GM19463 (cell line): Measurements from ENCODE around the gene NUDT13.
A peak's percentile ranks its signal among the peaks of the same experiment; 100 is the strongest.

Experiments
- ATAC-seq: cut with Tn5 transposase; IDR thresholded peaks from one replicate; pipeline ENCODE4 v1.9.1; 2021; ENCODE audit warnings: mild to moderate bottlenecking, moderate library complexity; ENCODE audit not compliant: unreplicated experiment

Gene NUDT13

GRCh38 chr10:73110345-73110849 is at the start of gene NUDT13:
TSS of gene NUDT13 (plus strand) at chr10:73110455. CDS start at chr10:73114366, 3,911 bp downstream.
- ATAC-seq, result peak; percentile 80

GRCh38 chr10:73060738-73061635 is 49.3 kb upstream of the NUDT13 start:
- no peak for ATAC-seq

- ATAC-seq, result no peak
Observed at GRCh38 chr10:73061743-73062142, 48.5 kb upstream of the NUDT13 start.

GRCh38 chr10:73065441-73065840 is 44.8 kb upstream of the NUDT13 start:
- ATAC-seq, result no peak

- ATAC-seq, result no peak
Observed at GRCh38 chr10:73073627-73074026, 36.6 kb upstream of the NUDT13 start.

- no peak for ATAC-seq
Observed at GRCh38 chr10:73075829-73076228, 34.4 kb upstream of the NUDT13 start.

- ATAC-seq, result no peak
Observed at GRCh38 chr10:73076360-73077183, 33.7 kb upstream of the NUDT13 start.

- peak; percentile 84 for ATAC-seq
Observed at GRCh38 chr10:73079779-73080541, 30.3 kb upstream of the NUDT13 start.

GRCh38 chr10:73083221-73083620 is 27.0 kb upstream of the NUDT13 start:
- no peak for ATAC-seq

- no peak for ATAC-seq
Observed at GRCh38 chr10:73084209-73084608, 26.0 kb upstream of the NUDT13 start.

- ATAC-seq, result no peak
Observed at GRCh38 chr10:73086816-73087215, 23.4 kb upstream of the NUDT13 start.

- ATAC-seq, result peak; percentile 62
Observed at GRCh38 chr10:73088304-73088703, 22.0 kb upstream of the NUDT13 start.

GRCh38 chr10:73092830-73093229 is 17.4 kb upstream of the NUDT13 start:
- ATAC-seq, result no peak

- ATAC-seq, result no peak
Observed at GRCh38 chr10:73093922-73094850, 16.1 kb upstream of the NUDT13 start.

GRCh38 chr10:73094986-73095480 is 15.2 kb upstream of the NUDT13 start:
- no peak for ATAC-seq

- no peak for ATAC-seq
Observed at GRCh38 chr10:73095481-73096021, 14.7 kb upstream of the NUDT13 start.

GRCh38 chr10:73096041-73096448 is 14.2 kb upstream of the NUDT13 start:
- ATAC-seq, result peak; percentile 29

- ATAC-seq, result peak; percentile 84
Observed at GRCh38 chr10:73096449-73097304, 13.6 kb upstream of the NUDT13 start, which contains the start of gene P4HA1. TSS of gene P4HA1 (minus strand) at chr10:73096866. CDS start at chr10:73074883, 21,983 bp downstream.
